Kasumi-1 (cell line): ENCODE data around the gene CEACAM1.
"Not testable (repeated sequence)": the region's sequence is repeated elsewhere in the genome, so short reads cannot be mapped to it uniquely, and the experiment has no call there.

Experiments
- DNase-seq, 2 experiments: peaks; one replicate each; lab custom pipeline; 2025; lab: John Stamatoyannopoulos, UW

Gene CEACAM1

DNA sequence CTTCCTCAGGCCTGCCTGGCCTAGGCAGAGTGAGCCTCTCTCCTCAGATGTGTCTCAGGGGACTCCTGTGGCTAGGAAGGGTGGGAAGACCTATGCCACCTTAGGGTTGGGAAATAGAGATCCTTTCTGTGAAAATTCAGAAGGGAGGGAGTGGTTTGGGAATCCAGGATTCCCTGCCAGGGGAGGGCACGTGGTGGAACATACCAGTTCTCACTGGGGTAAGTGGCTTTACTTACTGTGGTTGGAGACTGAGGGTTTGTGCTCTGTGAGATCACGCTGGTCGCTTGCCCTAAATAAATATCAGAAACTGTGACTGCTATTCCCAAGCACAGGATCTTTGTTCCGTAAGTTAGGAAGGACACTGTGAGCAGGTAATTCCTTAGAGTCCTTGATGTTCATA is 16.9 kb downstream of the CEACAM1 start:
- no peak for DNase-seq

DNA sequence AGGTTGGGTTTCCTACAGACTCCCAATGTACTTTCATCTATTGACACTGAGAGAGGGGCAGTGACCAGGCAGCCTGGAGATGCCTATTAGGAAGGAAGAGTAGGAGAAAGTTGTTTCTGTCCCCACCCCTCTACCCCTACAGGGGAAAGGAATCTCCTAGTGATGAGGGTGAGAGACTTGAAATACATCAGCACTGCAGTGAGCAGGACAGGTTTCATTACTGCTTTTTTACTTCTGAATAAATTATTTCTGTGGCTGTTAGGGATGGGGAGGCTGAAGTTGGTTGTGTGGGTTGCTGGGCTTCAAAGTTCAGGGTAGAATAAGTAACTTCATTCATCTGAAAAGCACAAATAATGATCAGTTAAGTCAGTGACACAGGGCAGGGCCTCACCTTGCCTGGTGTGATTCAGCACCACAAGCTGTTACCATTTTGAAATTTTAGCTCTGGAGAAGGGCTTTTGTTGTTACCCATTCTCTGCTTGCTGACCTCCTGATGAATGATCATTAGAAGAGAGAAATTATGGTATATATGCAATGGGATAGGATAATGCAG is 19.3 kb downstream of the CEACAM1 start:
- DNase-seq = no peak

DNA sequence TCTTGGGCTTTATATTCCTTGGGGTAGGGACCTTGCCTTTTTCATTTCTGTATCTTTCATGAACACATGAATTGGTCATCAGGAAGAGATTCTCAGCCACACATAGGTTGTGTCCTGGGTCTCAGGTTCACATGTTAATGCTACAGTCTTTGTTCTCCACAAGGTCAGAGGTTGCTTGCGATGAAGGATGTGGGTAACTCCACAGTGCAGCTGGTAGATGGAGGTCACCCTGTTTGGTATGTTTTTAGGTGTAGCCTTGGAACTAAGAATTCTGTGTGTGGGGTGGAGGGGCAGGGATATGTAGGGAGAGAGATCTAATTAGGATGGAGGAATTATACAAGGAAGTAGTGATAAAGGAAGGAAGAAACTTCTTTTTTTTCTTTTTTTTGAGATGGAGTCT is 23.2 kb downstream of the CEACAM1 start:
- DNase-seq = no peak

DNA sequence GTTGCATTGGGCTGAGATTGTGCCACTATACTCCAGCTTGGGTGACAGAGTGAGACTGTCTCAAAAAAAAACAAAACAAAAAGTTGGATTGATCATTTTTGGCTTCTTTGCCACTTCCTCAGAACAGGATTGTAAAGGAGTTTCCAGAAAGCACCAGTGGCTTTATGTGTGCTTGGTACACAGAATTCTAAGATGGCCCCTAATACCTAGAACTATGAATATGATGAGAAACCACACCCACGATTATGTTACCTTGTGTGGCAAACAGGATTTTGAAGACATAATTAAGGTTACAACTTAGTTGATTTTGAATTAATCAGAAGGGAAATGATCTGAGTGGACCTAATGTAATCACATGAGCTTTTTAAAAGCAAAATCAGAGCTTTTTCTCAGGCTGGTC is 26.5 kb downstream of the CEACAM1 start:
- DNase-seq = no peak

DNA sequence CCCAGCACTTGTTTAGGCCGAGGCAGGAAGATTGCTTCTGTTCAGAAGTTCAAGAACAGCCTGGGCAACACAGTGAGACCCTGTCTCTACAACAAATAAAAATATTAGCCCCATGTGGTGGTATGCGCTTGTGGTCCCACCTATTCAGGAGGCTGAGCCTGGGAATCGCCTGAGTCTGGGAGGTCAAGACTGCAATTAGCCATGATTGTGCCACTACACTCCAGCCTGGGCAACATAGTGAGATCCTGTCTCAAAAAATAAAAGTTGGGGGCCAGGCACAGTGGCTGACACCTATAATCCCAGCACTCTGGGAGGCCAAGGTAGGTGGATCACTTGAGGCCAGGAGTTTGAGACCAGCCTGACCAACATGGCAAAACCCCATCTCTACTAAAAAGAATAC is 27.0 kb downstream of the CEACAM1 start:
- not testable (repeated sequence) for DNase-seq

DNA sequence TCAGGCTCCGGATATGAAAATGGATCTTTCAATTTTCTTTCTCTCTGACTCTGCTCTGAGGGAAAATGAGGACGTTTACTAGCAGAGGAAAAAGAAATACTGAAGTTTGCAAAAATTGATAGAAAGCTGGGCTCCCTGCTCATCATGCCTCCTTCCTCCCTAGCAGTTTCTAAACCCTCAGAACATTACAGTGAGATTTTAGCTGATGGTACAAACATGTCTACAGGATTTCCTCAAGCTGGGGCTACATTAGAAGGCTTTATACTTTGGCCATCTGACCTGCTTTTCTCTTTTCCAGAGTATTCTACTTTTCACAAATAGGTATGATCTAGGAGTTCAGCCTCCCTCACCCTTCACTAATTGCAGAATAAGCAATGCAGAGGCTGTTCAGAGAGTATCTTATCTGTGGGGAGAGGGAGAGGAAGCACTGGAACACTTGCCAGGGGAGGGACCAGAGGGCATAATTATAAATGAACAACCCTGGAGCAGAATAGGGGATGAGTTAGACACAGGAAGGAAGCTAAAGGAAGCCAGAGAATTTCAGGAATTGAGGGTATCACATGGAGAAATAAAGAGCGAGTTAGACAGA is 30.0 kb downstream of the CEACAM1 start:
- DNase-seq = no peak

DNA sequence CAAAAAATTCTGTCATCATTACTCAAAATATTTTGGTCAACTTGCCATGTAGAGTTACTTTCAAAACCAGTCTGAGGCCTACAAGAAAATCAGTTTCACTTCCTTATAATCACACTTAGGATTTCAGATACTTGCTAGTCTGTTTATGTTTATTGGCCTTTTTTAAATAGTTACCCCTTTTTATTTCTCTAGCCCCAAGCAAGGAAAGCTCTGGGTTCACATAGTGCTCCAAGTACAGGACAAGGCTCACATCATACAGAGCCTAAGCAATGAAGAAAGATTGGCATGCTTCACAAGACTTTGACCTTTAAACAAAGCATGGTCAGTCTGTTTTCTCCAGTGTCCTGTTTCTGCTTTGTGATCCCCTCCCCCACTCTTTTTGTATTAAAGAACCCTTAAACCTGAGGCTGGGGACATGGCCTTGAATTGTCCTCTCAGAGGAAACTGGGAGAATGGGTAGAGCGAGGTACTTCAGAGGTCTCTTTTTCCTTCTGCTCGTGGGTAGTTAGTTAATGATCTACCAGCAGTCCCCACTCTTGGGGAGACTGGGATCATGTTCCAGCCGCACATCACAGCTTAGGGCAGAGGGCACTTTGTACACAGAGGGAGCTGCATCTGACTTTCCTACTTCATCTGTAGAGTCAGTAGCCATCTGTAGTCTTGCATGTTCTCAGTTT is 30.7 kb downstream of the CEACAM1 start:
- no peak for DNase-seq

DNA sequence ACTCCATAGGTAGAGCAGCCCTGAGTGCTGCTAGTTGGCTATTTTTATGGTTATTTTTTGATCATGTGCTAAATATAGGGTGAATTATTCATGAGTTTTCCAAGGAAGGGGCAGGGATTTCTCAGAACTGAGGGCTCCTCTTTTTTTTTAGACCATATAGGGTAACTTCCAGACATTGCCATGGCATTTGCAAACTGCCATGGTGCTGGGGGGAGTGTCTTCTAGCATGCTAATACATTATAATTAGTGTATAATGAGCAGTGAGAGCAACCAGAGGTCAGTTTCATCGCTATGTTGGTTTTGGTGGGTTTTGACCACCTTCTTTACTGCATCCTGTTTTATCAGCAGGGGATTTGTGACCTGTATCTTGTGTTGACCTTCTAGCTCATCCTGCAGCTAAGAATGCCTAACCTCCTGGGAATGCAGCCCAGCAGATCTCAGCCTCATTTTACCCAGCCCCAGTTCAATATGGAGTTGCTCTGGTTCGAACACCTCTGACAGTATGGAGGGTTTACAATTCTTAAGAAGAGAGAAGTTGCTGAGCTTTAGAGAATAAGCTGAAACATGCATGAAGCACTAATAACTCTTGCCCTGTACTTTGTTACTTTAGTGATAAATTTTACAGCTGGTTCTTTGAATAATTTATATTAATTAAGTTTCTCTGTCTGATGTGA is 31.7 kb downstream of the CEACAM1 start:
- no peak for DNase-seq

DNA sequence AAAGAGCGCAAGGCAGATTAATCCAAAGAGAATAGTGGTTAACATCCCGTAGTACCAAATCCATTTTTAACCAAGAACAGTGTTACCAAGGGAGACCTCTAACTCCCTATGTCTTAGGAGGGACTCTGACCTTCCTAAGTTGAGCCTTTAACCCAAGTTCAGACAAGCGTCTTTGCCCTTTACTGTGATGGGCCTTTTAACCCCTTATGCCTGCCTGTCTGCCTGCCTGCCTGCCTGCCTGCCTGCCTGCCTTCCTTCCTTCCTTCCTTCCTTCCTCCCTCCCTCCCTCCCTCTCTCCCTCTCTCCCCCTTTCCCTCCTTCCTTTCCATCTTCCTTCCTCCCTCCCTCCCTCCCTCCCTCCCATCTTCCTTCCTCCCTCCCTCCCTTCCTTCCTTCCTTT is 32.6 kb downstream of the CEACAM1 start:
- DNase-seq = no peak

DNA sequence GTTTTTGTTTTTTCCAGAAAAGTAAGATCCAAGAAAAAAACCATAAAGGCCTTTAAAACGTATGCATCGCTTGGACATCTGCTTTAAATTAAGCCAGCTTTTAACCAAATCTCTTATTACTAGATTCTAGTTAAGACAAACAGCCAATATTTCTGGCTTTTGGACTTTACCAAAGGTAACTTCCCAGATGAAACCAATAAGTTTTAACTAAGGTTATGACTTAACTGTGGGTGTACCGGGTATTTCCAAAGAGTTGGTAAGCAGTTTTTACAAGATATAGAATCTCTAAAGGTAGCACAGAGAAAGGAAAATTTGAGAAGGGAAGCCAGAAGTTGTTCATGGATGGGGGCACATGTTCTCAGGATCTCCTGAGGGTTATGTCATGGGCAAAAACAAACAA is 34.0 kb downstream of the CEACAM1 start:
- DNase-seq = no peak

DNA sequence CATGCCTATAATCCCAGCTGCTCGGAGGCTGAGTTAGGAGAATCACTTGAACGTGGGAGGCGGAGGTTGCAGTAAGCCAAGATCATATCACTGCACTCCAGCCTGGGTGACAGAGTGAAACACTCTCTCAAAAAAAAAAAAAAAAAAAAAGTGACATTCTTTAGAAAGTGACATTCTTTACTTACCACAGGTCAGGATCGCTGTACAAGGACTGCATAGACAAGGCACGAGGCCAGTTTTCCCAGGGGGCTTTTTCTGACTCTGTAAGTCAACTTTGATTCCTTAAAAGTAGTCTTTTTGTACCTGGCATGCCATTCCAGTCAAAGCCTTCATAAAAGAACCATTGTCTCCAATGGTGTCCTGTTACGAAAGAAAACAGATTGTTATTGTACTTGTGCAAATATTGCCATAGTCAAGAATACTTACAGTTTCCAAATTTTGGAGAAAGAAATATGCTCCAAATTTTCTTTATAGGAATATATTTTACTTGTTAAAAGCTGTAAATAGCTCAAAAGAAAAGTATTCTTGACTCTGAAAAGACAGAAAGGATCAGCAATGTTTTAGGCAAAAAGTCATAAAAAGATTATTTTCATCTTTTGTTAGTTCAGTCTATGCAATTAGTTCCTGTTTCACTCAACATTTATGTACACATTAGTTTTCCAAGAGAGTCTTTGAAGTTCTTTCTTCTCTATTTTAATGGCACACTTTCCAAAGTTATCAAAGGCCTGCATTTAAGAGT is 39.3 kb downstream of the CEACAM1 start:
- DNase-seq = no peak

DNA sequence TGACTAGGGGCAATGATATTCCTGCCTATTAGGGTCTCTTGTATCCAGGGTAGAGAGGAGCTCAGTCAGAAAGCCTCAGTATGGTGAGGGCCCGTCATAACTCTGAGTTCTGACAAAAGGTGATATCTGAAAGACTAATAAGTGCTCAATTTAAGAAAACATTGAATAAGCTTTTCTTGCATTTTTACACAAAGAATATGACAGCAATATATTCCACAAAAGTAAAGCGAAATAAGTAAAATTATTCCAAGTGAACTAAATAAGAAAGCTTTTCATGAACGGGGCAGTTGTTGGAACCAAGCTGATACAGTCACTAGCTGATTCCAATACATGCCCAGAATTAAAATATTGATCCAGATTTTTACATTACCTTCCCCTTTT is 40.5 kb downstream of the CEACAM1 start:
- no peak for DNase-seq

DNA sequence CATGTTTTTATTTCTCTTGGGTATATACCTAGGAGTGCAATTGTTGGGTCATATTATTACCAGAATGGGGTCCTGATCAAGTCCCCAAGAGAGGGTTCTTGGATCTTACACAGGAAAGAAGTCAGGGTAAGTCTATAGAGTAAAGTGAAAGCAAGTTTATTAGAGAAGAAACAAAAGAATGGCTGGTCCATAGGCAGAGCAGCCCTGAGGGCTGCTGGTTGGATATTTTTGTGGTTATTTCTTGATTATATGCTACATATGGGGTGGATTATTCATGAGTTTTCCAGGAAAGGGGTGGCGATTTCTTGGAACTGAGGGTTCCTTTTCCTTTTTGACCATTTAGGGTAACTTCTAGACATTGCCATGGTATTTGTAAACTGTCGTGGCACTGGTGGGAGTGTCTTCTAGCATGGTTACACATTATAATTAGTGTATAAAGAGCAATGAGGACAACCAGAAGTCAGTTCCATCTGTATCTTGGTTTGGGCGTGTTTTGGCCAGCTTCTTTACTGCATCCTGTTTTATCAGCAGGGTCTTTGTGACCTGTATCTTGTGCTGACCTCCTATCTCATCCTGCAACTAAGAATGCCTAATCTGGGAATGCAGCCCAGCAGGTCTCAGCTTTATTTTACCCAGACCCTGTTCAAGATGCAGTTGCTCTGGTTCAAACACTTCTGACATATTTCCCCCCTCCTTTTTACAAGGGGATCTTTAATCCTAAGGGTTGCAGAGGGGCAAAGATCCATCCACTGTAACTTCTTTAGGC is 41.1 kb downstream of the CEACAM1 start:
- no peak for DNase-seq

DNA sequence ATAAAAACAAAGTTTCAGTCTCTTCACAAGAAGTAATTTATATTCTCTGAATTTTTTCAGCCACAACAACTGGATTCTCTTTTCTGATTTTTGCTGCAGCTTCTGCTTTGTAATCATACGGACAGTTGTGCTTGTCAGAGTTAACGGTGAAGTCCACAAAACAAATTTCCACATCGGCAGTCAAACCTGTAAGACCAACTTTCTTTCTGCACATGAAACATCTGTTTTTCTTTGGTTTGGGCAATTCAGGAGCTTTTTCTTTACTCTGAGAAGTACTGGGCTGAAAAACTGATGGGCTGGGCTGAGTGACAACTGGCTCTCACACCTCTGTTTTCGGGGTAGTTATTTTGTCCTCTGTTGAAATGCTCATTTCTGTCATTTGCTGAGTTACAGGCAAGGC is 43.2 kb downstream of the CEACAM1 start:
- DNase-seq = not testable (repeated sequence)

DNA sequence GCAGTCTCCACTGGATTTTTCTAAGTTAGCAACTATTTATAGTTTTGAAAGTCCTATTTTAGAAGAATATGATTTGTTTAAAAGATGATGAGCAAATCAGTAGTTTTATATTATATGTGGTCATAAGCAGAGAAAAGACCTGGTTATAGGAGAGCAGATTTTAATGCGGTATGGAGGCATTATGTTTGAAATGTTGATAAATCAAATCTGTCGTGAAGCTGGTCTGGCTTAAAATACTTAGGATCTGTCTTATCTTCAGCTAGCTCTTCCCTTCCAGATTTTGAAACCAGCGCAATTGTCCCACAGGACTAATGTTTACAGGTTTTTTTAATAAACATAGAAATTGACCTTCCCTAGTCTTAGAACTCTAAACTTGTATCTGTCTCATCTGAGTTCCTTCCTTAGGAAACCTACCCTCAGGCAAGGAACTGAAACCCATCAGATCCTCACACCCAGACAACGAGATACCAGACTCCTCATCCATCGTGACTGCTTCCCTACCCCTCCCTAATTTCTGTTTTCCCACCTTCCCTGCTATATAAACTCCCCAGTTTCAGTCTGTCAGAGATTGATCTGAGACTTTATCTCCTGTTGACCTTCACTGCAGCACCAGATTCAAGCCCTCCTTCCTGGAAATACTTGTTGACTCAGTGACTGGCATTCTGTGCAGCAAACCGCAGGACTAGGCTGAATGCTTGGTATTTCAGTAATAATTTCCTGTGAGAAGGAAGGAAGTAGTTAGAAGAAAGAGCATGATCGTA is 47.8 kb downstream of the CEACAM1 start:
- no peak for DNase-seq

DNA sequence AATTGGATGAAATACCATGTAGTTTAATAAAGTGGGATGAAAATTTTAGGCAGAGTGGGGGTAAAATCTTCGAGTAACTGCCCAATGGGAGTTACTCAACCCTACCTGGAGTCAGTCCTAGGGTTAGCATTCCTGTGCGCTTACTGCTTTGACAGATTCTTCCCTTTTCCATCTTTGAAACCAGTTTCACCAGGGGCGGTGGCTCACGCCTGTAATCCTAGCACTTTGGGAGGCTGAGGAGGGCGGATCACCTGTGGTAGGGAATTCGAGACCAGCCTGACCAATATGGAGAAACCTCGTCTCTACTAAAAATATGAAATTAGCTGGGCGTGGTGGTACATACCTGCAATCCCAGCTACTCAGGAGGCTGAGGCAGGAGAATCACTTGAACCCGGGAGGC is 48.5 kb downstream of the CEACAM1 start:
- no peak for DNase-seq

DNA sequence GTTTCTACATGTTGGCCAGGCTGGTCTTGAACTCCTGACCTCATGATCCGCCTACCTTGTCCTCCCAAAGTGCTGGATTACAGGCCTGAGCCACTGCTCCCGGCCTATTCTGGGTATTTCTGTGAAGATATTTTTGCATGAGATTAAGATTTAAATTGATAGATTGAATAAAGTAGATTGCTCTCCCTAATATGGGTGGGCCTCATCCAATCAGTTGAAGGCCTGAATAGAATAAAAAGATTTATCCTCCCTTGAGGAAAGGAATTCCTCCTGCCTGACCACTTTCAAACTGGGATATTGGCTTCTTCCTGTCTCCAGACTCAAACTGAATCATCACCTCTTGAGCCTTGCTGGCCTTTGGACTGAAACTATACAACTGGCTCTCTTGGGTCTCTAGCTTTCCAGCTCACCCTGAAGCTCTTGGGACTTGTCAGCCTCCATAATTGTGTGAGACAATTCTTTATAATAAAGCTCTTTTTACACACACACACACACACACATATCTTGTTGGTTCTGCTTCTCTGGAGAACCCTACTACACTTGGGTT is 49.4 kb downstream of the CEACAM1 start:
- DNase-seq = no peak

DNA sequence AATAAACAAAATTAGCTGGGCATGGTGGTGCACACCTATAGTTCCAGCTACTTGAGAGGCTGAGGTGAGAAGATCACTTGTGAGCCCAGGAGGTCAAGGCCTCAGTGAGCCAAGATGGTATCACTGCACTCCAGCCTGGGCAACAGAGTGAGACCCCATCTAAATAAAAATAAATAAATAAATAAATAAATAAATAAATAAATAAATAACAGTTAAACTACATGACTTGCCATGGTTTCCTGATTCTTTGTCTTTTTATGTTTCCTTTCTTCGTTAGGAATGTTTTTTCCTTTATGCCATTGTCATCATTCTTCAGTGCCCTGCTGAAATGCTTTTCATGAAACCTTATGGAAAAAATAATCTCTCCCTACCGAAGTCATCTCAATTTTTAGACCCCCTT is 50.3 kb downstream of the CEACAM1 start:
- DNase-seq = no peak

DNA sequence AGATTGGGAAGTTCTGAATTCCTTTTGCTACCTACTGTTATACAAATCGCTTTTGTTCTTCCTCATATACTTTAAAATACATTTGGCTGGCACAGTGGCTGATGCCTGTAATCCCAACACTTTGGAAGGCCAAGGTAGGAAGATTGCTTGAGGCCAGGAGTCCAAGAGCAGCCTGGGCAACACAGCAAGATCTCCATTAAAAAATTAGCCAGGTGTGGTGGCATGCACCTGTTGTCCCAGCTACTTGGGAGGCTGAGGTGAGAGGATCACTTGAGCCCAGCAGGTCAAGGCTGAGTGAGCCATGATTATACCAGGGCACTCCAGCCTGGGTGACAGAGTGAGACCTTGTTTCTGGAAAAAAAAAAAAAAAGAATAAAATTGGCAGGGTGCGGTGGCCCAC is 51.2 kb downstream of the CEACAM1 start:
- DNase-seq = no peak

DNA sequence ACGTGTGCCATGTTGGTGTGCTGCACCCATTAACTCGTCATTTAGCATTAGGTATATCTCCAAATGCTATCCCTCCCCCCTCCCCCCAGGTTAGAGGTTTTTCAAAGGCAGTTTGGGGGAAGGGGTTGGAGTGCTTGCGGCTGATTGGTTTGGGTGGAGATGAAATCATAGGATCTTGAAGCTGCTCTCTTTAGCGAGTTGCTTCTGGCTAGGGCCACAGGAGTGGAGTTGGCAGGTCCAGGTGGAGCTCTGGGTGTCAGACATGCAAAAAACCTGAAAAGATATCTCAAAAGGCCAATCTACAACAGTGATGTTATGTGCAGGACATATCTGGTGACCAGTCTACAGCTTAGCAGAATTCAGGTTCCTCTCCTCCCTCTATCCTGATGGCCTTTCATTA is 52.9 kb downstream of the CEACAM1 start:
- DNase-seq = no peak

DNA sequence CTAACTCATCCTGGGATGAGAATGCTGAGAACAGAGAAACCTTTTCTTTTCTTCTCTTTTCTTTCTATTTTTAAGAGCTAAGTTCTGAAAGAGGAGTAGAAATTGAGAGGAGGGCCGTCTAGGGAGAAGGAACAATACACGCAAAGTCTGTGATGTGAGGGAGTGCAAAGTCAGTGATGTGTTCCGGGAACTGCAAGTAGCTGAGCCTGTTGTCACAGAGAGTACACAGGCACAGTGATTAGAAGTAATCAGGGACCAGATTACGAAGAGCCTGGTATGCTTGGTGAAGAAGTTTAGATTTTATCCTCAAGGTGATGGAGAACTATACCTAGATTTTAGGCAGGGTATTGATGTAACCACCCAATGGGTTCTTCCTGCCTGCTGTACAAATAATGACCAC is 53.5 kb downstream of the CEACAM1 start:
- no peak for DNase-seq
